ENCODE results near the gene PTPRK.

Gene PTPRK

GRCh38 chr6:128124713-128125112 is 395.7 kb downstream of the PTPRK start:
- DNase-seq = peak; percentile 5

GRCh38 chr6:128121610-128122009 is 398.8 kb downstream of the PTPRK start:
- no peak for DNase-seq

- no peak for DNase-seq
These were observed 399.2 kb downstream of the PTPRK start for GRCh38 chr6:128121190-128121589.

GRCh38 chr6:128118401-128118800 is 402.0 kb downstream of the PTPRK start:
- no peak for DNase-seq

GRCh38 chr6:128117916-128118315 is 402.5 kb downstream of the PTPRK start:
- DNase-seq = no peak

GRCh38 chr6:128114164-128114563 is 406.2 kb downstream of the PTPRK start:
- no peak for DNase-seq

GRCh38 chr6:128112494-128112893 is 407.9 kb downstream of the PTPRK start:
- no peak for DNase-seq

GRCh38 chr6:128111096-128111495 is 409.3 kb downstream of the PTPRK start:
- no peak for DNase-seq

- no peak for DNase-seq
These were observed 412.7 kb downstream of the PTPRK start for GRCh38 chr6:128107682-128108081.

GRCh38 chr6:128099571-128100197 is 420.7 kb downstream of the PTPRK start:
- DNase-seq = no peak

GRCh38 chr6:128098000-128098581 is 422.3 kb downstream of the PTPRK start:
- DNase-seq = no peak

GRCh38 chr6:128097009-128097408 is 423.4 kb downstream of the PTPRK start:
- no peak for DNase-seq

- no peak for DNase-seq
These were observed 425.0 kb downstream of the PTPRK start for GRCh38 chr6:128095362-128095761.

GRCh38 chr6:128079021-128079420 is 441.4 kb downstream of the PTPRK start:
- no peak for DNase-seq

- DNase-seq = no peak
These were observed 442.1 kb downstream of the PTPRK start for GRCh38 chr6:128078276-128078675.

- no peak for DNase-seq
These were observed 443.6 kb downstream of the PTPRK start for GRCh38 chr6:128076843-128077242.

- DNase-seq = no peak
These were observed 445.8 kb downstream of the PTPRK start for GRCh38 chr6:128074567-128074966.

GRCh38 chr6:128073389-128073788 is 447.0 kb downstream of the PTPRK start:
- DNase-seq = no peak

GRCh38 chr6:128071212-128071611 is 449.2 kb downstream of the PTPRK start:
- DNase-seq = no peak

GRCh38 chr6:128070406-128070805 is 450.0 kb downstream of the PTPRK start:
- DNase-seq = no peak

- no peak for DNase-seq
These were observed 451.2 kb downstream of the PTPRK start for GRCh38 chr6:128069188-128069587.

- no peak for DNase-seq
These were observed 452.3 kb downstream of the PTPRK start for GRCh38 chr6:128068119-128068479.

- no peak for DNase-seq
These were observed 452.8 kb downstream of the PTPRK start for GRCh38 chr6:128067446-128068118.

GRCh38 chr6:128065072-128065471 is 455.3 kb downstream of the PTPRK start:
- no peak for DNase-seq

- no peak for DNase-seq
These were observed 455.9 kb downstream of the PTPRK start for GRCh38 chr6:128064540-128064895.

Measured in DMS53 (cell line).